Measurements from ENCODE around the gene DHRSX.

The DHRSX gene

DNA sequence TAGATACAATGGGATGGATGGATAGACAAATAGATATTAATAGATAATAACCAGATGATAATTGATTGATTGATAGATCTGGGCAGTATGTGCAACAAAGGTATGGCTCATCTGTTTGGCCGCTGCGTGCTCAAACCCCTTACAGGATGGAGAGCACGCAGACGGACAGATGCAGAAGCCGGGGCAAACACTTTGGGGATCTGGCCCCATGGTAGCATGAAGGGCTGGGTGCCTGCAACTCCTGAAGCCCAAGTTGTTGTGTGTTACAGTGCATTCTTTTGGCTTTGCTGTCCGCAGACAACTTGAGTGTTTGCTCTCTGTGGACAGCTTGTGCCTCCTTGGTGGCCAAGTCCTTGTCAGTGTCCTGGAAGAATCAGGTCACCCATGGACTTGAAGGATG, 10.6 kb upstream of the DHRSX start:
- no peaks in the 10 kb centered on the region for H3K9me2 ChIP-seq (replicated peaks; ENCODE audit: insufficient read depth, low read length)
- no peaks in the 10 kb centered on the region for H3K9me3 ChIP-seq (ENCODE audit: insufficient read depth, low read length)
- H3K27ac ChIP-seq (ENCODE audit: low read depth, low read length) = no peak overlapping the region
- H3K36me3 ChIP-seq (ENCODE audit: low read length) = no peaks in the 10 kb centered on the region
- no peak overlapping the region for H2AFZ ChIP-seq (ENCODE audit: low read depth, low read length, severe bottlenecking)
- H3K4me2 ChIP-seq (ENCODE audit: low read depth, low read length, poor library complexity, severe bottlenecking) = no peak overlapping the region
- H3K4me3 ChIP-seq (ENCODE audit: insufficient read depth, low read length, poor library complexity, severe bottlenecking) = no peak overlapping the region
- no peak overlapping the region for H3K9ac ChIP-seq (ENCODE audit: low read length)
- peaks cover 18% of the 10 kb centered on the region for H3F3A ChIP-seq (ENCODE audit: insufficient read depth)
- no peaks in the 10 kb centered on the region for H4K20me1 ChIP-seq (ENCODE audit: low read depth, low read length)
- H3K79me2 ChIP-seq (ENCODE audit: insufficient read depth, low read length) = no peaks in the 10 kb centered on the region
- H3K27me3 ChIP-seq (ENCODE audit: low read length) = no peaks in the 10 kb centered on the region
- TF ChIP-seq, protein P1, sequence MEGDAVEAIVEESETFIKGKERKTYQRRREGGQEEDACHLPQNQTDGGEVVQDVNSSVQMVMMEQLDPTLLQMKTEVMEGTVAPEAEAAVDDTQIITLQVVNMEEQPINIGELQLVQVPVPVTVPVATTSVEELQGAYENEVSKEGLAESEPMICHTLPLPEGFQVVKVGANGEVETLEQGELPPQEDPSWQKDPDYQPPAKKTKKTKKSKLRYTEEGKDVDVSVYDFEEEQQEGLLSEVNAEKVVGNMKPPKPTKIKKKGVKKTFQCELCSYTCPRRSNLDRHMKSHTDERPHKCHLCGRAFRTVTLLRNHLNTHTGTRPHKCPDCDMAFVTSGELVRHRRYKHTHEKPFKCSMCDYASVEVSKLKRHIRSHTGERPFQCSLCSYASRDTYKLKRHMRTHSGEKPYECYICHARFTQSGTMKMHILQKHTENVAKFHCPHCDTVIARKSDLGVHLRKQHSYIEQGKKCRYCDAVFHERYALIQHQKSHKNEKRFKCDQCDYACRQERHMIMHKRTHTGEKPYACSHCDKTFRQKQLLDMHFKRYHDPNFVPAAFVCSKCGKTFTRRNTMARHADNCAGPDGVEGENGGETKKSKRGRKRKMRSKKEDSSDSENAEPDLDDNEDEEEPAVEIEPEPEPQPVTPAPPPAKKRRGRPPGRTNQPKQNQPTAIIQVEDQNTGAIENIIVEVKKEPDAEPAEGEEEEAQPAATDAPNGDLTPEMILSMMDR (IDR thresholded peaks at IDR 0.05; ENCODE audit: insufficient read depth, low read length, poor library complexity, severe bottlenecking) = no peak
- TF ChIP-seq EZH2phosphoT487 (conservative IDR thresholded peaks at IDR 0.05; ENCODE audit: low read length) = no peak

DNA sequence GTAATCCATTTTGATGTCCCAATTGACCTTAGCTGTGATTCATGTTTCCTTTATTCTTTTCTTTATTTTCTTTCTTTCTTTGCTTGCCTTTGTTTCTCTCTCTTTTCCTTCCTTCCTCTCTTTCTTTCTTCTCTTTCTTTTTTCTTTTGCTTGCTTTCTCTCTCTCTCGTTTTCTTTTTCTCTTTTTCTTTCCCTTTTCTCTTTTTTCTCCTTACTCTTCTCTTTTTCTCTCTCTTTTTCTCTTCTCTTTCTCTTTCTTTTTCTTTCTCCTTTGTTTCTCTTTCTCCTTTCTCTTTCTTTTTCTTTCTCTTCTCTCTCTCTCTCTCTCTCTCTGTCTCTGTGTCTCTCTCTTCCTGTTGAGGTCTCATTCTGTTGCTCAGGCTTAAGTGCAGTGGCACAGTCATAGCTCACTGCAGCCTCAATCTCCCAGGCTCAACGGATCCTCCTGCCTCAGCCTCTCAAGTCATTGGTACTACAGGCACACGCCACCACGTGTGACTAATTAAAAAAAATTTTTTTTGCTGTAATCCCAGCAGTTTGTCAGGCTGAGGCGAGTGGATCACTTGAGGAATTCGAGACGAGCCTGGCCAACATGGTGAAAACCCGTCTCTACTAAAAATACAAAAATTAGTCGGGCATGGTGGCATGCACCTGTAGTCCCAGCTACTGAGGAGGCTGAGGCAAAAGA, 8.0 kb upstream of the DHRSX start:
- H3K4me2 ChIP-seq (ENCODE audit: low read depth, low read length, poor library complexity, severe bottlenecking) = no peak overlapping the region

DNA sequence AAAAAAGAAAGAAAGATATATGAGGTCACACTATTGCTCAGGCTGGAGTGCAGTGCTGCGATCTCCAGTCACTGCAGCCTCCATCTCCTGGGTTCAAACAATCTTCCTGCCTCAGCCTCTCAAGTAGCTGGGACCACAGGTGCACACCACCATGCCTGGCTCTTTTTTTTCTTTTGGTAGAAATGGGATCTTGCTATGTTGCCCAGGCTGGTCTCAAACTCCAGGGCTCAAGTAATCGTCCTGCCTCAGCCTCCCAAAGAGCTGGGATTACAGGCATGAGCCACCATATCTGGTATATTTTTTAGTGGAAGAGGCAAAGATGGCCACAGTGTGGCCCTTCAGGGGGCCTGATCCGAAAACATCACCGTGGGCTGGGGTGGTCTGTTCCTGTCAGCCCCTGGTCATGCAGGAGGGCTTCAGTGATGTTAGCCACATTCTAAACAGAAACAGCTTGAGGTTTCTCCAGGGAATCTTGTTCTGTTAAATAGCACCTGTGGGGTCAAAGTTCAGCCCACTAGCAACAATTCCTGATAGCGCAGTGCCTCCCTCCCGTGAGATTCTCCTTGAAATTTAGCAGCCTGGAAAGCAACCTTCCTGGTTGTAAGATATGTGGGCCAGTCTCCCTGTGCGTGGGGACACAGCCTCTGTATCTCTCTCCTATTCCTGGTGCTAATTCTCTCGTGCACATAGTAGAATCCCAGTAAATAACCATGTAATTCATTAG, 7.3 kb upstream of the DHRSX start:
- Histone ChIP-seq H3K36me3 (ENCODE audit: low read length) (no peaks in the 10 kb centered on the region), H3K9me2 (replicated peaks; ENCODE audit: insufficient read depth, low read length) (no peaks in the 10 kb centered on the region), H2AFZ (ENCODE audit: low read depth, low read length, severe bottlenecking) (no peak overlapping the region), H3K79me2 (ENCODE audit: insufficient read depth, low read length) (no peaks in the 10 kb centered on the region), H3K4me2 (ENCODE audit: low read depth, low read length, poor library complexity, severe bottlenecking) (no peak overlapping the region), H3K27ac (ENCODE audit: low read depth, low read length) (no peak overlapping the region), H3F3A (ENCODE audit: insufficient read depth) (no peaks in the 10 kb centered on the region), H4K20me1 (ENCODE audit: low read depth, low read length) (no peaks in the 10 kb centered on the region), H3K9me3 (ENCODE audit: insufficient read depth, low read length) (no peaks in the 10 kb centered on the region), H3K27me3 (ENCODE audit: low read length) (no peaks in the 10 kb centered on the region), H3K9ac (ENCODE audit: low read length) (no peak overlapping the region), H3K4me3 (ENCODE audit: insufficient read depth, low read length, poor library complexity, severe bottlenecking) (no peak overlapping the region)
- no peak for TF ChIP-seq EZH2phosphoT487 (conservative IDR thresholded peaks at IDR 0.05; ENCODE audit: low read length)
- TF ChIP-seq, protein P1 (IDR thresholded peaks at IDR 0.05; ENCODE audit: insufficient read depth, low read length, poor library complexity, severe bottlenecking) = no peak

More for the DNA sequence above, 8.0 kb upstream of the DHRSX start:
- H3K9me2 ChIP-seq (replicated peaks; ENCODE audit: insufficient read depth, low read length) = no peaks in the 10 kb centered on the region
- H3K27ac ChIP-seq (ENCODE audit: low read depth, low read length) = no peak overlapping the region
- TF ChIP-seq EZH2phosphoT487 (conservative IDR thresholded peaks at IDR 0.05; ENCODE audit: low read length) = no peak
- TF ChIP-seq, protein P1 (IDR thresholded peaks at IDR 0.05; ENCODE audit: insufficient read depth, low read length, poor library complexity, severe bottlenecking) = no peak
- no peaks in the 10 kb centered on the region for H3K79me2 ChIP-seq (ENCODE audit: insufficient read depth, low read length)
- no peaks in the 10 kb centered on the region for H3K9me3 ChIP-seq (ENCODE audit: insufficient read depth, low read length)
- H3F3A ChIP-seq (ENCODE audit: insufficient read depth) = no peaks in the 10 kb centered on the region
- no peaks in the 10 kb centered on the region for H4K20me1 ChIP-seq (ENCODE audit: low read depth, low read length)
- no peak overlapping the region for H3K4me3 ChIP-seq (ENCODE audit: insufficient read depth, low read length, poor library complexity, severe bottlenecking)
- no peak overlapping the region for H3K9ac ChIP-seq (ENCODE audit: low read length)
- H3K27me3 ChIP-seq (ENCODE audit: low read length) = no peaks in the 10 kb centered on the region
- H3K36me3 ChIP-seq (ENCODE audit: low read length) = no peaks in the 10 kb centered on the region
- H2AFZ ChIP-seq (ENCODE audit: low read depth, low read length, severe bottlenecking) = no peak overlapping the region

Measured in SU-DHL-6 (cell line).